ENCODE data around the gene ESRRA. TPM values are rescaled to one million over a fixed set of nuclear protein-coding genes. Genes with fewer than 3 reads are reported as not detected.

The ESRRA gene
- total and polyA plus RNA-seq, 9 of the 15 experiments (the other 6 are each of a cell fraction or from before 2014, with no cell fraction given), result 0.27 to 89.7 (median 23.7) TPM

DNA sequence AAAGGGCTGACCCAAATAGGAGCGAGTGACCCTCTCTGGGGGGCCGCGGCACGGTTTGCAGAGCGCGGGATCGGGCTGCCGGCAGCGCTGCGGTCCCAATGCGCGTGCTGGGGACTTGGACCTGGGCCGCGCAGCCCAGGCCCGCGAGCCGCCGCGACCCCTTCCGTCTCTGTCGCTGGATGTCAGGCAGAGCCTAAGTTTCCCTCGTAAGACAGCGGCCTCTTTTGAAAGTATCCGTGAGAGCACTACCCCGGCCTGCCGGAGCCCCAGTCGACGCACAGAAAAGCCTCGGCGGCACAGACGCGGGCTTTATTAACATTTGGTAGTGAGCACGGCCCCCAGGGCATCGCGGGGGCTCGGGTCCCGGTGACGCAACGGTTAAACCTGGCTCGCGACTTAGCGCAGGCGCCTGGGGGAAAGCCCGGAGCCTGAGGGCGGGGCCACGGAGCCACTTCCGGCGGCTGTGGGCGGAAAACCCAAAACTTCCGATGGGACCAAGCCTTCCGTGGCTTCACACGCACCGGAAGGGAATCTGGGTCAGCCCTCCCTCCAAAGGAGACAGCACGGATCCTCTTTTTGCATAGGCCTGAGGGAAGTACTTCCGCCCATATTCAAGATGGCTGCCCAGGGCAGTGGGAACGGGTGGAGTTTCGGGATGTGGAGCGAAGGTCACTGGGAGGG, 35.6 kb upstream of the ESRRA start (continued):
- peak; percentile 93 for TF ChIP-seq CEBPG (CRISPR knock-in tag; IDR thresholded peaks at IDR 0.05)
- TF ChIP-seq CEBPG (tag; conservative IDR thresholded peaks at IDR 0.05 in 1 of 2, IDR thresholded peaks at IDR 0.05 in 1 of 2), result peak; percentile 96 to 97
- TF ChIP-seq DPF2 (IDR thresholded peaks at IDR 0.05), result no peak
- TF ChIP-seq MCM7 (IDR thresholded peaks at IDR 0.05), result no peak

DNA sequence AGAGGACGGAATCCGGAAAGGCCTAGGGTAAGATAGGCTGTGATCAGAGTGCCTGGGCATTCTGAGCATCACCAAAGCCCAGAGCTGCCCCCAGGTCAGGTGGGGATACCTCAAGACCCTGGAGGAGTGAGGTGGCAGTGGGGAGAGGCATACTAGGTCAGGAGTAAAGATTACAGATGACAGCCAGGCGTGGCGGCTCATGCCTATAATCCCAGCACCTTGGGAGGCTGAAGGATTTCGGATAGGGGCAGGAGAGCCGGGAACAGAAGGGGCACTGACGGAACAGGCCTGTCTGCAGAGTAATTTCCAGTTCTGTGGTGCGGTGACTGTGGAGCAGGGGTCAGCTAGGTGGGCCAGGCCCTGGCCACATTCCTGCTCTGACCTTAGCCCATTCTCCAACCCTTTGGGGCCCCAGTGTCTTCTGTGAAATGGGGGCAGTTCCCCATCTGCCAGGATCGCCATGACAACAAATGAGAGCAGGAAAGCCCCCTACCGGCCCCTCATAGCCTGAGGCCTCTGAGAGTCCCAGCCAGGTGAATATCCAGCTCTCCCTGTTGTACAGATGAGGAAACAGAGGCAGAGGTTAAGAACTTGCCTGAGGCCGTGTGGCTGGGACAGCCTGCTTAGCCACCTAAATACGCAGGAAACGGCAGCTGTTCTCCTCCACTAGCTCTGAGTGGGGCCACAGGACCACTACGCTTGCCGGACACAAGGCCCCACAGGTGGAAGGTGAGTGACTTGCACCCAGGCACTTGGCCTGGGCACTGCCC, 30.1 kb upstream of the ESRRA start:
- Histone ChIP-seq H3K4me2 (ENCODE audit: insufficient read depth, low read length) (no peak overlapping the region), H2AFZ (ENCODE audit: low read depth, low read length) (no peak overlapping the region), H3K27ac (ENCODE audit: extremely low read depth, low read depth, low read length) (no peak overlapping the region; the same call in 2 of the 3 replicates), H4K20me1 (replicated peaks; ENCODE audit: control insufficient read depth, insufficient read depth, low read length) (no peaks in the 10 kb centered on the region), H3K9me1 (ENCODE audit: control insufficient read depth, insufficient read depth, low read length) (no peaks in the 10 kb centered on the region), H3K4me3 (no peak overlapping the region), H3K36me3 (ENCODE audit: control insufficient read depth, insufficient read depth, low read length) (peaks cover 31% of the 10 kb centered on the region; the same call in 2 of the 3 replicates), H3K79me2 (ENCODE audit: control insufficient read depth, insufficient read depth, low read length) (peaks cover 35% of the 10 kb centered on the region), H3K4me1 (replicated peaks in 1 of 2; ENCODE audit: control insufficient read depth in 2 of 2, insufficient read depth in 2 of 2, low read length in 2 of 2) (peaks cover 17 to 43% of the 10 kb centered on the region in 2 experiments), H3K9me3 (replicated peaks; ENCODE audit: control insufficient read depth, insufficient read depth, low read depth, low read length) (no peaks in the 10 kb centered on the region), H3K9ac (ENCODE audit: insufficient read depth in 1 of 2, low read depth in 2 of 2, low read length in 2 of 2) (peak overlapping the region in 1 of 2 experiments; percentile 81; a peak in 2 of 4 replicates), H3K27me3 (ENCODE audit: control insufficient read depth in 2 of 2, insufficient read depth in 2 of 2, low read length in 2 of 2) (no peaks in the 10 kb centered on the region)
- 96% methylated on average over 14 of the region's 15 CpGs for WGBS (ENCODE audit: insufficient coverage, low coverage, missing lambda C conversion rate)
- ChIA-PET POLR2A (no interaction called here), CTCF (ENCODE audit: low intra/inter-chr PET ratio) (no interaction called here)
- ATAC-seq (no peak), FAIRE-seq (no peak), DNase-seq (ENCODE audit: extremely low read depth in 1 of 4, low spot score in 3 of 4) (no peak)
- in situ Hi-C loops (cut with MboI), result no loop called here
- intact Hi-C loops (cut with micrococcal nuclease), result no loop called here
- TF ChIP-seq BCL6 (CRISPR knock-in tag; IDR thresholded peaks at IDR 0.05) (no peak), CSDE1 (IDR thresholded peaks at IDR 0.05) (no peak), FOXA3 (CRISPR knock-in tag; conservative IDR thresholded peaks at IDR 0.05 in 1 of 2, IDR thresholded peaks at IDR 0.05 in 1 of 2) (no peak), ZNF146 (CRISPR knock-in tag; IDR thresholded peaks at IDR 0.05; ENCODE audit: unreplicated experiment) (no peak), ZNF41 (CRISPR knock-in tag; conservative IDR thresholded peaks at IDR 0.05) (no peak), ZKSCAN1 (IDR thresholded peaks at IDR 0.05; ENCODE audit: low read depth, low read length) (no peak), RFX1 (IDR thresholded peaks at IDR 0.05) (peak; percentile 53; the same call in 1 of the 2 replicates)
- TF ChIP-seq, protein P1, sequence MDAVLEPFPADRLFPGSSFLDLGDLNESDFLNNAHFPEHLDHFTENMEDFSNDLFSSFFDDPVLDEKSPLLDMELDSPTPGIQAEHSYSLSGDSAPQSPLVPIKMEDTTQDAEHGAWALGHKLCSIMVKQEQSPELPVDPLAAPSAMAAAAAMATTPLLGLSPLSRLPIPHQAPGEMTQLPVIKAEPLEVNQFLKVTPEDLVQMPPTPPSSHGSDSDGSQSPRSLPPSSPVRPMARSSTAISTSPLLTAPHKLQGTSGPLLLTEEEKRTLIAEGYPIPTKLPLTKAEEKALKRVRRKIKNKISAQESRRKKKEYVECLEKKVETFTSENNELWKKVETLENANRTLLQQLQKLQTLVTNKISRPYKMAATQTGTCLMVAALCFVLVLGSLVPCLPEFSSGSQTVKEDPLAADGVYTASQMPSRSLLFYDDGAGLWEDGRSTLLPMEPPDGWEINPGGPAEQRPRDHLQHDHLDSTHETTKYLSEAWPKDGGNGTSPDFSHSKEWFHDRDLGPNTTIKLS (IDR thresholded peaks at IDR 0.05; ENCODE audit: borderline replicate concordance, low read depth), result no peak
- BruUV-seq (replicated peaks), result no TSS peak
